CD4-positive, CD25-positive, alpha-beta regulatory T cell (primary cell): Measurements from ENCODE around the gene JPH3. TPM values are rescaled to one million over a fixed set of nuclear protein-coding genes. Genes with fewer than 3 reads are reported as not detected.

Experiments
- ATAC-seq, 2 donors: fragments of 150-1000 bp; cut with Tn5 transposase; one replicate each; pipeline ENCODE4 v1.10.0; 2021; ENCODE audit warnings: low read depth in 2 of 2, moderate number of reproducible peaks in 2 of 2, moderate library complexity in 1 of 2
- DNase-seq, 3 donors: peaks; one replicate each; pipeline versions ENCODE4 v3.0.0 to v3.0.0-alpha.2; 2012 to 2022; ENCODE audit warnings: mixed read lengths in 1 of 3
- H3K27ac ChIP-seq: one replicate; pipeline ENCODE4 v1.7.0; 2013; ENCODE audit warnings: mild to moderate bottlenecking, low read length; ENCODE audit not compliant: insufficient read depth, poor library complexity, severe bottlenecking
- H3K27me3 ChIP-seq: one replicate; pipeline ENCODE4 v1.7.0; 2013; ENCODE audit warnings: low read length; ENCODE audit not compliant: control insufficient read depth, insufficient read depth
- H3K36me3 ChIP-seq: one replicate; pipeline ENCODE4 v1.7.0; 2013; ENCODE audit warnings: mild to moderate bottlenecking, low read length, moderate library complexity; ENCODE audit not compliant: control insufficient read depth, insufficient read depth
- H3K4me1 ChIP-seq: 2 replicates; pipeline ENCODE4 v1.7.0; 2013; ENCODE audit warnings: mild to moderate bottlenecking, low read length; ENCODE audit not compliant: insufficient read depth, control insufficient read depth, poor library complexity, severe bottlenecking
- H3K4me3 ChIP-seq: one replicate; pipeline ENCODE4 v1.7.0; 2013; ENCODE audit warnings: low read depth, mild to moderate bottlenecking, low read length, moderate library complexity
- H3K9me3 ChIP-seq, 2 experiments: 1 replicate in 1 of 2; 2 replicates in 1 of 2; pipeline ENCODE4 v1.7.0; 2013; ENCODE audit warnings: low read length in 2 of 2, mild to moderate bottlenecking in 1 of 2, moderate library complexity in 1 of 2; ENCODE audit not compliant: control insufficient read depth in 2 of 2
- H3K27ac Mint-ChIP-seq, 3 donors: one replicate each; pipeline ENCODE4 v1.8.0; 2020 to 2022; ENCODE audit warnings: mild to moderate bottlenecking in 3 of 3, mixed read lengths in 3 of 3, moderate library complexity in 2 of 3
- H3K27me3 Mint-ChIP-seq: one replicate; pipeline ENCODE4 v1.8.0; 2022; ENCODE audit warnings: mild to moderate bottlenecking, mixed read lengths
- H3K36me3 Mint-ChIP-seq: one replicate; pipeline ENCODE4 v1.8.0; 2020; ENCODE audit warnings: mixed read lengths
- H3K4me1 Mint-ChIP-seq, 4 donors: one replicate each; pipeline ENCODE4 v1.8.0; 2020 to 2022; ENCODE audit warnings: mixed read lengths in 4 of 4, mild to moderate bottlenecking in 1 of 4
- H3K4me3 Mint-ChIP-seq, 4 donors: one replicate each; pipeline ENCODE4 v1.8.0; 2020 to 2022; ENCODE audit warnings: mild to moderate bottlenecking in 4 of 4, mixed read lengths in 4 of 4, moderate library complexity in 3 of 4
- H3K9me3 Mint-ChIP-seq, 7 donors: one replicate each; pipeline ENCODE4 v1.8.0; 2020 to 2022; ENCODE audit warnings: mixed read lengths in 7 of 7, mild to moderate bottlenecking in 3 of 7, moderate library complexity in 2 of 7
- polyA plus RNA-seq, 4 donors: library from polyadenylated mRNA; unstranded; fragments of 300-500 nt; fragmentation: Illumina TruSeq; gene quantifications; one replicate each; pipeline ENCODE4 v1.2.3, GENCODE V29; 2021
- total RNA-seq: library from RNA; stranded (reverse); gene quantifications from one replicate; pipeline ENCODE4 v1.2.3, GENCODE V29; 2022

JPH3 gene
- total and polyA plus RNA-seq, 5 donors from 2014 or later: not detected

- no peak for ATAC-seq
- Mint-ChIP-seq H3K4me1 (no peaks in the 10 kb centered on the region), H3K36me3 (no peaks in the 10 kb centered on the region), H3K4me3 (no peak overlapping the region), H3K9me3 (no peaks in the 10 kb centered on the region), H3K27ac (no peak overlapping the region), H3K27me3 (peaks cover 10% of the 10 kb centered on the region)
- H3K9me3 ChIP-seq: no peaks in the 10 kb centered on the region
- no peak overlapping the region for H3K27ac ChIP-seq
- no peaks in the 10 kb centered on the region for H3K36me3 ChIP-seq
- no peaks in the 10 kb centered on the region for H3K27me3 ChIP-seq
- DNase-seq: no peak
- no peaks in the 10 kb centered on the region for H3K4me1 ChIP-seq
- no peak overlapping the region for H3K4me3 ChIP-seq
Measured at GRCh38 chr16:87619360-87620200, 17.3 kb downstream of the JPH3 start.

DNA sequence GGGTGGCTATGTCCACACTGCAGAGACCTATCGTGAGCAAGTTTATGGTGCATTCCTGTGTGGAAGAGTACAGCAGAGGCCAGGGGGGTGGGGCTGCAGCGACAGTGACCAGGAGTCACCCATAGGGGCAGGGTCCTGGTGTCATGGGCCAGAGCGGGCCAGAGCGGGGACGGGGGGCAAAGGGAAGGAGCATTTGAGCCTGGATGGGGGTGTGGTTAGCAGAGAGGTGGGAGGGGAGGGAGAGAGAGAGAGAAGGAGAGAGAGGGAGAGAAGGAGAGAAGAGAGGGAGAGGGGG, 17.8 kb downstream of the JPH3 start:
- no peak overlapping the region for H3K27ac ChIP-seq
- no peak overlapping the region for H3K4me3 ChIP-seq
- no peaks in the 10 kb centered on the region for H3K9me3 ChIP-seq
- no peaks in the 10 kb centered on the region for H3K4me1 ChIP-seq
- H3K36me3 ChIP-seq: no peaks in the 10 kb centered on the region
- DNase-seq (no peak), ATAC-seq (no peak)
- no peaks in the 10 kb centered on the region for H3K9me3 Mint-ChIP-seq
- H3K27me3 ChIP-seq: no peaks in the 10 kb centered on the region
- no peaks in the 10 kb centered on the region for H3K4me1 Mint-ChIP-seq
- H3K27ac Mint-ChIP-seq: no peak overlapping the region
- H3K4me3 Mint-ChIP-seq: no peak overlapping the region
- H3K27me3 Mint-ChIP-seq: peaks cover 10% of the 10 kb centered on the region
- no peaks in the 10 kb centered on the region for H3K36me3 Mint-ChIP-seq

GRCh38 chr16:87621550-87621829, 19.2 kb downstream of the JPH3 start:
- Histone ChIP-seq H3K36me3 (no peaks in the 10 kb centered on the region), H3K4me1 (no peaks in the 10 kb centered on the region), H3K27ac (no peak overlapping the region), H3K27me3 (no peaks in the 10 kb centered on the region), H3K9me3 (no peaks in the 10 kb centered on the region), H3K4me3 (no peak overlapping the region)
- Mint-ChIP-seq H3K4me1 (no peaks in the 10 kb centered on the region), H3K27ac (no peak overlapping the region), H3K27me3 (peaks cover 8% of the 10 kb centered on the region), H3K9me3 (no peaks in the 10 kb centered on the region), H3K4me3 (no peak overlapping the region), H3K36me3 (no peaks in the 10 kb centered on the region)
- no peak for ATAC-seq
- DNase-seq: no peak

- H3K27ac ChIP-seq: no peak overlapping the region
- Mint-ChIP-seq H3K27ac (no peak overlapping the region), H3K36me3 (no peaks in the 10 kb centered on the region), H3K9me3 (no peaks in the 10 kb centered on the region), H3K4me1 (no peaks in the 10 kb centered on the region), H3K27me3 (peaks cover 4% of the 10 kb centered on the region), H3K4me3 (no peak overlapping the region)
- H3K9me3 ChIP-seq: no peaks in the 10 kb centered on the region
- no peak for DNase-seq
- H3K27me3 ChIP-seq: no peaks in the 10 kb centered on the region
- H3K36me3 ChIP-seq: no peaks in the 10 kb centered on the region
- ATAC-seq: no peak
- H3K4me3 ChIP-seq: no peak overlapping the region
- H3K4me1 ChIP-seq: no peaks in the 10 kb centered on the region
Measured at GRCh38 chr16:87621976-87622713, 19.8 kb downstream of the JPH3 start.

DNA sequence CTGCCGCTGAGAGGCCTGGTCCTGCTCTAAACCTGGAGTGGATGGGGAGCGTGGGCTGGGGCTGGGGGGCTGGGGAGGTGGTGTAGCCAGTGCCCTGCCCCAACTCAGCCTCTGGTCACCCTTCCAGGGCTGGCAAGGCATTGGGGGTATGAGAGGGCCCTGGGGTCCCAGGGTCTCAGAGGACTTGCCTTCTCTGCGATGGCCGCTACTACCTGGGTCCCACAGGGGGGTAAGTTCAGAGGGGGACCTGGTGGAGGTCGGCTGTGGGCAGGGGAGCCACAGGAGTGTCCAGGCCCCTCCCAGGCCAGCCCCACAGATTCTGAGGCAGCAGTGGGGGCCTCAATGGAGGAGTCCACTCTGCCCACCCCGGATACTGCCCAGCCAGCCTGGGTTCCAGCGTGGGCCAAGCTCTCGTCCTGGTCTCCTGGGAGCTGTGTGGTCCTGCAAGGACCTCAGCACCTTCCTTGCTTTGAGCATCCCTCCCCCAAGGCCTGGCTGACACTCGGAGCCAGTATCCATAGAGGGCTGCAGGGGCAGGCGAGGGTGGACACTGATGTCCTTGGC, 20.5 kb downstream of the JPH3 start:
- H3K27ac ChIP-seq: no peak overlapping the region
- Mint-ChIP-seq H3K4me1 (no peaks in the 10 kb centered on the region), H3K9me3 (no peaks in the 10 kb centered on the region), H3K36me3 (no peaks in the 10 kb centered on the region), H3K27me3 (peaks cover 4% of the 10 kb centered on the region), H3K27ac (no peak overlapping the region), H3K4me3 (no peak overlapping the region)
- no peak overlapping the region for H3K4me3 ChIP-seq
- ATAC-seq (no peak), DNase-seq (no peak)
- H3K27me3 ChIP-seq: no peaks in the 10 kb centered on the region
- H3K36me3 ChIP-seq: no peaks in the 10 kb centered on the region
- no peaks in the 10 kb centered on the region for H3K9me3 ChIP-seq
- no peaks in the 10 kb centered on the region for H3K4me1 ChIP-seq

GRCh38 chr16:87625241-87625797, 23.0 kb downstream of the JPH3 start:
- Mint-ChIP-seq H3K27ac (no peak overlapping the region), H3K9me3 (no peaks in the 10 kb centered on the region), H3K36me3 (no peaks in the 10 kb centered on the region), H3K4me1 (no peaks in the 10 kb centered on the region), H3K4me3 (no peak overlapping the region), H3K27me3 (peaks cover 4% of the 10 kb centered on the region)
- no peak for DNase-seq
- Histone ChIP-seq H3K27me3 (no peaks in the 10 kb centered on the region), H3K36me3 (no peaks in the 10 kb centered on the region), H3K4me3 (no peak overlapping the region), H3K27ac (no peak overlapping the region), H3K9me3 (no peaks in the 10 kb centered on the region), H3K4me1 (no peaks in the 10 kb centered on the region)
- ATAC-seq: no peak

- H3K4me3 Mint-ChIP-seq: no peak overlapping the region
- no peak overlapping the region for H3K27ac Mint-ChIP-seq
- no peak overlapping the region for H3K27ac ChIP-seq
- H3K36me3 ChIP-seq: no peaks in the 10 kb centered on the region
- H3K27me3 Mint-ChIP-seq: peaks cover 10% of the 10 kb centered on the region
- peaks cover 3 to 7% of the 10 kb centered on the region in 2 experiments for H3K9me3 ChIP-seq
- DNase-seq: no peak
- H3K4me1 ChIP-seq: no peaks in the 10 kb centered on the region
- no peaks in the 10 kb centered on the region for H3K27me3 ChIP-seq
- no peak overlapping the region for H3K4me3 ChIP-seq
- H3K9me3 Mint-ChIP-seq: peaks cover 0 to 10% (median 0%) of the 10 kb centered on the region in 7 donors
- H3K4me1 Mint-ChIP-seq: no peaks in the 10 kb centered on the region
- no peak for ATAC-seq
- no peaks in the 10 kb centered on the region for H3K36me3 Mint-ChIP-seq
Measured at GRCh38 chr16:87626401-87626800, 24.1 kb downstream of the JPH3 start.
